ENCODE results near the gene THUMPD1.
"Not testable (repeated sequence)": the region's sequence is repeated elsewhere in the genome, so short reads cannot be mapped to it uniquely, and the experiment has no call there.

- not testable (repeated sequence) for TF ChIP-seq POLR2AphosphoS5 (IDR thresholded peaks at IDR 0.05; ENCODE audit: low read depth, low read length); CTCF (IDR thresholded peaks at IDR 0.05); SIN3A (IDR thresholded peaks at IDR 0.05; ENCODE audit: borderline replicate concordance, low read depth, low read length); NFIC (IDR thresholded peaks at IDR 0.05; ENCODE audit: borderline replicate concordance); YY1 (IDR thresholded peaks at IDR 0.05; ENCODE audit: low read depth); ZBTB33 (IDR thresholded peaks at IDR 0.05; ENCODE audit: borderline replicate concordance, low read depth); USF1 (IDR thresholded peaks at IDR 0.05; ENCODE audit: borderline replicate concordance, low read depth); USF2 (IDR thresholded peaks at IDR 0.05; ENCODE audit: borderline replicate concordance, low read depth, low read length); PBX3 (IDR thresholded peaks at IDR 0.05)
Observed at GRCh38 chr16:20705972-20706371, 35.6 kb downstream of the THUMPD1 start.
